Ovary (tissue), 3 donors: Measurements from ENCODE around the gene PRKAR2A.

Source experiments
- CTCF ChIP-seq, 3 donors: fragments of 450-650 bp in 2 of 3; fragments of 200-600 bp in 1 of 3; IDR thresholded peaks; one replicate each; pipeline versions ENCODE4 v1.5.1 to v1.8.0; 2016 to 2022; ENCODE audit warnings: antibody characterized with exemption in 3 of 3, mild to moderate bottlenecking in 1 of 3
- EP300 ChIP-seq: sonication (generic); formaldehyde crosslinking; IDR thresholded peaks from one replicate; pipeline ENCODE4 v1.6.1; 2017; ENCODE audit warnings: antibody characterized with exemption
- POLR2A ChIP-seq: fragments of 450-650 bp; IDR thresholded peaks from one replicate; pipeline ENCODE4 v1.6.1; 2017; ENCODE audit warnings: antibody characterized with exemption, mild to moderate bottlenecking, moderate library complexity
- donor health status: DM: no; HTN: no; CAD: no.

DNA sequence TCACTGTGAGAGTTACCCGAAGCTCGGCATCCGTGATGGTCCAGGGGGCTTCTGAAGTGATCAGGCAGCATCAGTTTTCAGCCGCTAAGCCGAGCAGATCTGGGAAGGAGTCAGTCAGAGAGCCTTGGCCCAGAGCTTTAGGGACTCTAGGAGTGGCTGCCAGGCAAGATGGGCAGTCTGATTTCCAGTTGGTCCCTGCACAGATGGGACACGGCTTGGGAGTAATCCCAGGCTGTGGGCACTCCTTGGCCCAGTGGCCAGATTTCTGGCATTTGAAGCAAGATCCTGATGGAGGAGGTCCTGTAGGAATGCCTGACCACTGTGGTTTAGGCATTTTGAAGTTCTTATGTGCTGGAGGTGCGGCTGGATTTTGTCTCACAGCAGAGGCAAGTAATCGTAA lies 120.2 kb downstream of the PRKAR2A start:
- no peak for TF ChIP-seq EP300
- TF ChIP-seq CTCF (IDR thresholded peaks at IDR 0.05) = no peak
- no peak for TF ChIP-seq POLR2A
